Activated T-cell treated with anti-CD3 and anti-CD28 coated beads for 4 hours (primary cell): Measurements from ENCODE around the gene PFKL.
"Not testable (repeated sequence)": the region's sequence is repeated elsewhere in the genome, so short reads cannot be mapped to it uniquely, and the experiment has no call there.

ENCODE experiments used
- DNase-seq: peaks from one replicate; pipeline ENCODE4 v3.0.0-alpha.2; 2020

PFKL gene

GRCh38 chr21:44349416-44349846 is 49.6 kb downstream of the PFKL start:
- DNase-seq, result no peak

DNA sequence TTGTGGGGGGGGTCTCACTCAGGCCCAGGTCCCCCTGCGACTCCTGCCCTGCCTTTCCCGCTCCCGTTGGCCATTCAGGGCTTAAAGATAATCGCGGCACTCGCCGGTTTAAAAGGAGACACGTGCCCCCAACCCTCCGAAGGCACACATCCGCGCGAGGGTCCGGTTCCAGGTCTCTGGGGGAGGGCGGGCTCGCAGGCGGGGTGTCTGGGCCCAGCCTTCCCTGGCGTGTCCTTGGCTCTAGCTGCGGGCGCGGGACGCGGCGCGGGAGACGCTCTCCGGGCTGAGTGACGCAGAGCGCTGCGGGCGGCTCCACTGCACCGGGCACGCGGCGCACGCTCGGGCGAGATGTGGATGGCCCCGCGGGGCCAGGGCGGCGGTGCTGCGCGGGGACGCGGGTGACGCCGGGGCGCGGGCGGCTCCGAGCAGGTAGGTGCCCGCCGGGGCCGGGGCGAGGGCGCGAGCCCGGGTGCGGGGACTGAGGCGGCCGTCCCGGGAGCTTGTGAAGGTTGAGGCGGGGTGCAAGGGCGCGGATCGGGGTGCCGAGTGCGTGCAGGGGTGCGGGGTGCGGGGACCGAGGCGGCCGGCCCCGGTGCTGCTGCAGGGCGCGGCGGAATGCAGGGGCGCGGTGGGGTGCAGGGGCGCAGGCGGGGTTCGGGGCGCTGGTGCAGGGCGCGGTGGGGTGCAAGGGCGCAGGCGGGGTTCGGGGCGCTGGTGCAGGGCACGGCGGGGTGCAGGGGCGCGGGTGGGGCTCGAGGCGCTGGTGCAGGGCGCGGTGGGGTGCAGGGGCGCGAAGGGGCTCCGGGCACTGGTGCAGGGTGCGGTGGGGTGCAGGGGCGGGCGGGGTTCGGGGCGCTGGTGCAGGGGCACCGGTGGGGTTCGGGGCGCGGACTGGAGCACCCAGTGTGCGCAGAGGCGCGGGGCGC is 50.3 kb downstream of the PFKL start:
- DNase-seq, result no peak

GRCh38 chr21:44350773-44351481 is 51.1 kb downstream of the PFKL start:
- DNase-seq, result no peak

DNA sequence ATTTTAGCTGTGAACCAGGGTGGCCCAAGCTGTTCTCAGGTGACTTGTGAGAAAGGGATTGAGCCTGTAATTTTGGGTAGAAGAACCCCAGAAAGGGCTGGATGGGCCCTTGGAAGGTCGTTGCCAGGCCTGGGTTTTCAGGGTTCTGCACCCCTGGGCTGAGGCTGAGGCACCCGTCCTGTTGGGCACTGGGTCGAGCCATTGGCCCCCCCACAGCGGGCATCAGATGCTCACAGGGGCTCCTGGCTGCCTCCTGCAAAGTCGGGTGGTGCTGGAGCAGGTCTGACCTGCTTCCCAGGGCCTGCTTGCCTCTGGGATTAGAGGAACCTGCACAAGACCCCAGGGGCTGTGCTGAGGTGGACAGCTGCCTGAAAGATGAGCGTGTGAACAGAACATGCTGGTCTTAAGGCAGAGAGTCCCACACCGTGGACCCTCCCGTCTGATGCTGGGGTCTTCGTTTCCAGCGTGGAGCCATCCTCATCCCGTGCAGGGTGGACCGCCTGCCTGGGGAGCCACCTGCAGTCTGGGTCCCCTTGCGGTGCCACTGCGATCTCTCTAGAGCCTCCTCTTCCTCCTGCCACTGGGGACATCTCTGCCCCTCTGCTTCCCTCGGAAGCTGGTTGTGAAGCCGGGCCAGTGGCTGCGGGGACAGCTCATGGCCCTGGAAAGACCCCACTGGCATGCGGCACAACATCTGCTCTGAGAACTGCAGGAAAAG is 51.8 kb downstream of the PFKL start:
- no peak for DNase-seq

- DNase-seq, result no peak
These were observed 52.5 kb downstream of the PFKL start for GRCh38 chr21:44352253-44352860.

DNA sequence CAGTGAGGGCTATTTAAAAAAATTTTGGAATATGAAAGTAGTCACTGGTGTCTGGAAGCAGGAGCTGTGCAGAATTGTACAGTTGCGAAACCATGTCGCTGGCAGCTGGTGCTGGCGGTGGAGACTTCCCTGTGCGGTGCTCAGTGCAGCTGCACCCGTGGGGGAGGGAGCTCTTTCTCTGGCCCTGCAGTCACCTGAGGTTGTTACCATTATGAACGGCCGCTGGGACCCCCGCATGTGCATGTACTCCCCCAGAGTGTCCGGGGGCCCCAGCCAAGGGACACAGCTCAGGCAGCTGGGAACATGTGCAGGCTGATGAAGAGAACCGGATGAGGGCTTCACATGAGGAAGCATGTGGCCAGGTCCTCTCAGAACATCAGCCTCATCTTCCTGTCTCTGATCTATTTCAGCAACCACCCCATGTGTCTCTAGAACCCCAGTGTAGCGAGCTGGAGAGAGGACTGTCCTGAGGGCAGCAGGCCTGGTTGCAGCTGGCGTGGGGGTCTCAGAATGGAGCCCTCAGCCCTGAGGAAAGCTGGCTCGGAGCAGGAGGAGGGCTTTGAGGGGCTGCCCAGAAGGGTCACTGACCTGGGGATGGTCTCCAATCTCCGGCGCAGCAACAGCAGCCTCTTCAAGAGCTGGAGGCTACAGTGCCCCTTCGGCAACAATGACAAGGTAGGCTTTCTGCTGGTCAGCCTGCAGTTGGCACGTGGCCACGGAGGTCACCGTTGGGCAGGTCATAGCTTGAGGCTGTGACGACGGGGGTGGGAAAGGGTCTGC is 53.5 kb downstream of the PFKL start, which contains the start of gene TRPM2:
Gene TRPM2 (plus strand): TSS at position 431 of the 780 bp plus-strand sequence. CDS start 80 bp downstream, at position 511.
- DNase-seq, result peak; percentile 14

- DNase-seq, result no peak
These were observed 54.1 kb downstream of the PFKL start for GRCh38 chr21:44354001-44354405.

GRCh38 chr21:44354775-44355771 is 55.2 kb downstream of the PFKL start:
- no peak for DNase-seq

DNA sequence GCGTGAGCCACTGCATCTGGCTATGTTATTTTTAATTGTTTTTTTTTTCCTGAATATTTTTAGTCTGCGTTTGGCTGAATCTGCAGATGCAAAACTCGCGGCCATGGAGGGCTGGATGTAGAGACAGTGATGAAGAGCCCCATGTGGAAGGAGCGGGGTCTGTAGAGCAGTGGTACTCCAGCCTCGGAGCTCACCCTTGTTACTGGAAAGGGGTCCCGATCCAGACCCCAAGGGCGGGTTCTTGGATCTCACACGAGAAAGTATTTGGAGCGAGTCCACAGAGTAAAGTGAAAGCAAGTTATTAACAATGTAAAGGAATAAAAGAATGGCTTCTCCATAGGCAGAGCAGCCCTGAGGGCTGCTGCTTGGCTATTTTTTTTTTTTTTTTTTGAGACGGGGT is 56.3 kb downstream of the PFKL start:
- no peak for DNase-seq

GRCh38 chr21:44356636-44357035 is 56.8 kb downstream of the PFKL start:
- DNase-seq, result no peak

DNA sequence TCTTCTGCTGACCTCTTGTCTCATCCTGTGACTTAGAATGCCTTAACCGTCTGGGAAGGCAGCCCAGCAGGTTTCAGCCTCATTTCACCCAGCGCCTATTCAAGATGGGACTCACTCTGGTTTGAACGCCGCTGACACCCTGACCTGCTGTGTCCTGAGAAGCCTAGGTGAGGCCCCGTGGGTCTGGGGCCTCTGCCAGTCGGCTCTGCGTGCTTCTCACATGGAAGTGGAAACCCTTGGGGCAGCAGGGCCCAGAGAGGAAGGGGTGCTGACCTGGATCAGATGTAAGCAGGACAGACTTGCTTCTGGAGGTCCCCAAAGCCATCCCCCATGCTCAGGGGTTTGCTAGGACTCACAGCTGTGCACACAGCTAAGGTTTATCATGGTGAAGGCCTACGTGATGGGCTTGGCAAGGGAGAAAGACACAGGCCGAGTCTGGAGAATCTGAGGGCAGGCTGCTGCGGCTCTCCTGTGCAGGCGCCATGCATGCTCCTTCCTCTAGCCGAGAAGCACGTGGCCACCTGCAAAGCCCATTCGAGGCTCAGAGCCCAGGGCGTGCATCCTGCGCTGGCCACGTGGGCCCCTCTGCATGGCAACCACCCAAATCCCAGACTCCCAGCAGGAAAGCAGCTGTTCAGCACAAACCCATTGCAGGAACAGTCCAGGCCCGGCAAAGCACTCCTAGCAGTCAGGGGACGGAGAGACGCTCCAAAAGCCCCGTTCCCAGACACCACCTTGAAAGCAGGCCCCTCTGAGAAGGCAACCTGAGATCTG is 57.4 kb downstream of the PFKL start:
- DNase-seq, result no peak

DNA sequence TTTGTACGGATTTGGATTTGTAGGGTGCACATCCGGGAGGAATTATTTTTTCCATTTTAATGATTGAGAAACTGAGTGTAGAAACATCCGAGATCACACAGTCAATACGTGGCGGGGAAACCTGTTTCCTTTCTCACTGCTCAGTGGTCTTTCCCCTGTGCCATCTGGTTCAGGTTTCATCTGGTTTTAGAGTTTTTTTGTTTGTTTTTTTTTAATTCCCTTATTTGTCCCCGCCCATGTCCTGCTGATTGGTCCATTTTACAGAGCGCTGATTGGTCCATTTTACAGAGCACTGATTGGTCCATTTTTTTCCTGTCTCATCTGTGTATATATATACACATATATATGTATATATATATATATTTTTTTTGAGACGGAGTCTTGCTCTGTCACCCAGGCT is 59.5 kb downstream of the PFKL start:
- no peak for DNase-seq

GRCh38 chr21:44360159-44360558 is 60.3 kb downstream of the PFKL start:
- no peak for DNase-seq

DNA sequence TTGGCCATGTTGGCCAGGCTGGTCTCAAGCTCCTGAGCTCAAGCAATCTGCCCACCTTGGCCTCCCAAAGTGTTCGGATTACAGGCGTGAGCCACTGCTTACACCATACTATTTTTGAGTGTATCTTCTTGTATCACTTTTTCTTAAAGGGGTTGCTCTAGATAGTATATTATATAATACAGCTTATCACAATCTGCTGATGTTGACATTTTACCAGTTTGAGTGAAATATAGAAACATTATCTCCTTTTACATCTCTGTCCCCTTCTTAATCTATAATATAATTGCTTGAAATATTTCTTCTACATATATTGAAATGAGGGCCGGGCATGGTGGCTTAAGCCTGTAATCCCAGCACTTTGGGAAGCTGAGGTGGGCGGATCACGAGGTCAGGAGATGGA is 62.0 kb downstream of the PFKL start:
- not testable (repeated sequence) for DNase-seq

DNA sequence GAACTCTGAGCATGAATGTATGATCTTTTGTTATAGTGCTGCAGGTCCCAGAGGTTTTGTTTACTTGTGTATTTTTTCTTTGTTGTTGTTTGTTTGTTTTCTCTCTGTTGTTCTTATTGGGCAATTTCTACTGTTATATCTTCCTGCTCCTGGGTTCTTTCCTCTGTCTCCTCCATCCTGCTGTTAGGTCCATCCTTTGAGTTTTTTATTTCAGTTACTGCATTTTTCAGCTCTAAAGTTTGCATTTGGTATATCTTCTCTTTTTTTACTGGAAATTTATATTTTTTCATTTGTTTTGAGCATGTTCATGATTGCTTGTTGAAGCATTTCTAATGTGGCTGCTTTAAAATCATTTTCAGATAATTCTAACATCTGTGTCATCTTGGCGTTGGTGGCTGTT is 63.4 kb downstream of the PFKL start:
- DNase-seq, result no peak

DNA sequence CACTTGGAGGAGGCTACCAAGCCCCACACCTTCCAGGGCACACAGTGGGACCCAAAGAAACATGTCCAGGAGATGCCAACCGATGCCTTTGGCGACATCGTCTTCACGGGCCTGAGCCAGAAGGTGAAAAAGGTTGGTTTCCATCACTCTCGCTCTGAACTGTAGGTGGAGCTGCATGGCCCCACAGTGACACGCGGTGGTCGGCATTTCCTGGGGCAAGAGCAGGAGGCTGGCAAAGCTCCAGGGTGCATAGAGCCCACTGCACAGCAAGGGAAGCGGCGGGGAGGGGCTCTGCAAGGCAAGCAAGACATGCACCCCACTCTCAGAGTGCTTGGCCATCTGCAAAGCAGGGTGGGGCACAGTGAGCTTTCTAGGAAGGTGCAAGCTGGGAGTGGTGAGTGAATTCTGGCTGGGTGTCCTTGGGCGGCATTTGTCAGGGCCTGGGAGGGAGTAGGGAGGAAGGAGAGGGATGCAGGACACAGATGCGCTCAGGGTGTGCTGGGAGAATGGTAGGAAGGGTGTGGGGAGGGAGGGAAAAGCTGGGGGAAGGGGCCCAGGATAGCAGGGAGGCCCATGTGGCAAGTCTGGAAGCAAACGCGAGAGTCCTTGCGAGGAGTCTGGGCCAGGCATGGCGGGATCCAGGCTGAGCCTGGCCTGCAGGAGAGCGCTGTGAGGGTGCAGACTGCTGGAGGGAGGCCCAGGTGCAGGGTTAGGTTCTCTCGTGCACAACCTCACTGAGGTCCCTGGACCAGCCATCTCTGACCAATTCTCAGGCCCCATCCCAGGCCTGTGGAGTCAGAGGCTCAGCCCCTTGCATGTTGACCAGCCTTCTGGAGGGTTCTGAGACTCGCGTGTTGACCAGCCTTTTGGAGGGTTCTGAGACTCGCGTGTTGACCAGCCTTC is 64.5 kb downstream of the PFKL start:
- DNase-seq, result no peak

DNA sequence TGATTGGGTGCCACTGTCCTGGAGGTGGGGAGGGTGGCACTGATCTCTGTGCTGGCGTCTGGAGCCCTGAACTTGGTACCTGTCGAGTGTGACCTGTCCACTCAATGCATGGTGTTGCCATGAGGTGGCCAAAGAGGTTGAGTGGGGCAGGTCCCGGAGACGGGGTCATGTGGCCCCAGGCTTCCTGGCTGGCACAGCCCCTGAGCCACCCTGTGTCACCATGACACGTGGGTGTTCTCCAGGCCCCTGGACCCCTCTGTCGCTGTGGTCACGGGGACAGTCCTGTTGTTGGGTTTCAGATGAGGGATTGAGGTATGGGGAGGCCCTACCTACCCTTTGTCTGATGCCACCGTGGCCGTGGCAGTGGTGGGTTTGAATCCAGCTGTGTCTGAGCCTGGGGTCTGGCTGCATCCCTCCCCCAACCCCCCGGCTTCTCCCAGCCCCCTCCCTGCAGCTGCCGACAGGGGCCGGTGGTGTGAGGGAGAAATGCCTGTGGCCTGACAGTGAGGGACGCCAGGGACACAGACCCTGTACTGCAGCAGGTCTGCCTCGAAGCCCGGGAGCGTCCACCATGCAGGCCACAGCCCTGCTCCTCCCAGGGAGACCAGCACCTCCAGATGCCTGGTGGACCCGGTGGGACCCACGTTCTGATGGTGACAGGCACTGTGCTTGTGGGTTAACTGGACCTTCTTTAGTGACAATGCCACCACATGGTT is 65.6 kb downstream of the PFKL start:
- no peak for DNase-seq

GRCh38 chr21:44365967-44366585 is 66.2 kb downstream of the PFKL start:
- DNase-seq, result no peak
